ENCODE measurements around the gene APEX1.
A peak's percentile ranks its signal among the peaks of the same experiment; 100 is the strongest.

APEX1 gene

GRCh38 chr14:20418501-20418909, 36.5 kb upstream of the APEX1 start:
- no peak for TF ChIP-seq SPI1 (IDR thresholded peaks at IDR 0.05; ENCODE audit: low read depth, low read length)
- no peak for TF ChIP-seq PAX5 (IDR thresholded peaks at IDR 0.05; ENCODE audit: insufficient read depth, low read length, severe bottlenecking)
- no peak for TF ChIP-seq POLR2AphosphoS5 (IDR thresholded peaks at IDR 0.05; ENCODE audit: low read depth, low read length)
- TF ChIP-seq POLR2A (IDR thresholded peaks at IDR 0.05; ENCODE audit: low read depth, low read length) = no peak
- DNase-seq (ENCODE audit: insufficient read length, low spot score) (no peak), FAIRE-seq (no peak)

GRCh38 chr14:20419419-20419818, 35.6 kb upstream of the APEX1 start:
- TF ChIP-seq POLR2AphosphoS5 (IDR thresholded peaks at IDR 0.05; ENCODE audit: low read depth, low read length) (no peak), PAX5 (IDR thresholded peaks at IDR 0.05; ENCODE audit: insufficient read depth, low read length, severe bottlenecking) (no peak), SPI1 (IDR thresholded peaks at IDR 0.05; ENCODE audit: low read depth, low read length) (no peak), POLR2A (IDR thresholded peaks at IDR 0.05; ENCODE audit: low read depth, low read length) (no peak), POU2F2 (IDR thresholded peaks at IDR 0.05; ENCODE audit: low read depth, low read length) (no peak), TAF1 (IDR thresholded peaks at IDR 0.05; ENCODE audit: low read depth, low read length) (no peak)
- DNase-seq (ENCODE audit: insufficient read length, low spot score) = no peak
- FAIRE-seq = no peak

- DNase-seq (ENCODE audit: insufficient read length, low spot score) (no peak), FAIRE-seq (no peak)
- TF ChIP-seq TAF1 (IDR thresholded peaks at IDR 0.05; ENCODE audit: low read depth, low read length) (no peak), POLR2A (IDR thresholded peaks at IDR 0.05; ENCODE audit: low read depth, low read length) (no peak), PAX5 (IDR thresholded peaks at IDR 0.05; ENCODE audit: insufficient read depth, low read length, severe bottlenecking) (no peak), POLR2AphosphoS5 (IDR thresholded peaks at IDR 0.05; ENCODE audit: low read depth, low read length) (no peak), SPI1 (IDR thresholded peaks at IDR 0.05; ENCODE audit: low read depth, low read length) (no peak), POU2F2 (IDR thresholded peaks at IDR 0.05; ENCODE audit: low read depth, low read length) (no peak)
These were observed 33.8 kb upstream of the APEX1 start for GRCh38 chr14:20421267-20421666.

GRCh38 chr14:20422886-20423285, 32.1 kb upstream of the APEX1 start:
- TF ChIP-seq TAF1 (IDR thresholded peaks at IDR 0.05; ENCODE audit: low read depth, low read length) = no peak
- TF ChIP-seq SPI1 (IDR thresholded peaks at IDR 0.05; ENCODE audit: low read depth, low read length) = no peak
- no peak for TF ChIP-seq POLR2AphosphoS5 (IDR thresholded peaks at IDR 0.05; ENCODE audit: low read depth, low read length)
- TF ChIP-seq POU2F2 (IDR thresholded peaks at IDR 0.05; ENCODE audit: low read depth, low read length) = no peak
- no peak for TF ChIP-seq PAX5 (IDR thresholded peaks at IDR 0.05; ENCODE audit: insufficient read depth, low read length, severe bottlenecking)
- no peak for TF ChIP-seq POLR2A (IDR thresholded peaks at IDR 0.05; ENCODE audit: low read depth, low read length)
- DNase-seq (ENCODE audit: insufficient read length, low spot score) = no peak
- no peak for FAIRE-seq

GRCh38 chr14:20424851-20425250, 30.2 kb upstream of the APEX1 start:
- no peak for FAIRE-seq
- DNase-seq (ENCODE audit: insufficient read length, low spot score) = no peak
- TF ChIP-seq PAX5 (IDR thresholded peaks at IDR 0.05; ENCODE audit: insufficient read depth, low read length, severe bottlenecking) (no peak), POLR2A (IDR thresholded peaks at IDR 0.05; ENCODE audit: low read depth, low read length) (no peak), POLR2AphosphoS5 (IDR thresholded peaks at IDR 0.05; ENCODE audit: low read depth, low read length) (no peak), TAF1 (IDR thresholded peaks at IDR 0.05; ENCODE audit: low read depth, low read length) (no peak), SPI1 (IDR thresholded peaks at IDR 0.05; ENCODE audit: low read depth, low read length) (no peak), POU2F2 (IDR thresholded peaks at IDR 0.05; ENCODE audit: low read depth, low read length) (no peak)

GRCh38 chr14:20427231-20428009, 27.6 kb upstream of the APEX1 start:
- FAIRE-seq = peak; percentile 94
- peak; percentile 58 for DNase-seq (ENCODE audit: insufficient read length, low spot score)
- no peak for TF ChIP-seq PAX5 (IDR thresholded peaks at IDR 0.05; ENCODE audit: insufficient read depth, low read length, severe bottlenecking)
- TF ChIP-seq TAF1 (IDR thresholded peaks at IDR 0.05; ENCODE audit: low read depth, low read length) = no peak
- peak; percentile 96 for TF ChIP-seq SPI1 (IDR thresholded peaks at IDR 0.05; ENCODE audit: low read depth, low read length)
- no peak for TF ChIP-seq POU2F2 (IDR thresholded peaks at IDR 0.05; ENCODE audit: low read depth, low read length)

- DNase-seq (ENCODE audit: insufficient read length, low spot score) (no peak), FAIRE-seq (no peak)
- TF ChIP-seq SPI1 (IDR thresholded peaks at IDR 0.05; ENCODE audit: low read depth, low read length) (no peak), PAX5 (IDR thresholded peaks at IDR 0.05; ENCODE audit: insufficient read depth, low read length, severe bottlenecking) (no peak), POU2F2 (IDR thresholded peaks at IDR 0.05; ENCODE audit: low read depth, low read length) (no peak), POLR2AphosphoS5 (IDR thresholded peaks at IDR 0.05; ENCODE audit: low read depth, low read length) (no peak), POLR2A (IDR thresholded peaks at IDR 0.05; ENCODE audit: low read depth, low read length) (no peak), TAF1 (IDR thresholded peaks at IDR 0.05; ENCODE audit: low read depth, low read length) (no peak)
These were observed 27.0 kb upstream of the APEX1 start for GRCh38 chr14:20428010-20428365.

GRCh38 chr14:20428802-20429201, 26.2 kb upstream of the APEX1 start:
- DNase-seq (ENCODE audit: insufficient read length, low spot score) (no peak), FAIRE-seq (peak; percentile 50)
- TF ChIP-seq PAX5 (IDR thresholded peaks at IDR 0.05; ENCODE audit: insufficient read depth, low read length, severe bottlenecking) (no peak), POLR2A (IDR thresholded peaks at IDR 0.05; ENCODE audit: low read depth, low read length) (no peak), SPI1 (IDR thresholded peaks at IDR 0.05; ENCODE audit: low read depth, low read length) (no peak), TAF1 (IDR thresholded peaks at IDR 0.05; ENCODE audit: low read depth, low read length) (no peak), POU2F2 (IDR thresholded peaks at IDR 0.05; ENCODE audit: low read depth, low read length) (no peak), POLR2AphosphoS5 (IDR thresholded peaks at IDR 0.05; ENCODE audit: low read depth, low read length) (no peak)

GRCh38 chr14:20429801-20430669, 25.0 kb upstream of the APEX1 start:
- FAIRE-seq (peak; percentile 51), DNase-seq (ENCODE audit: insufficient read length, low spot score) (no peak)
- TF ChIP-seq TAF1 (IDR thresholded peaks at IDR 0.05; ENCODE audit: low read depth, low read length) (no peak), POLR2A (IDR thresholded peaks at IDR 0.05; ENCODE audit: low read depth, low read length) (no peak), PAX5 (IDR thresholded peaks at IDR 0.05; ENCODE audit: insufficient read depth, low read length, severe bottlenecking) (no peak), POLR2AphosphoS5 (IDR thresholded peaks at IDR 0.05; ENCODE audit: low read depth, low read length) (no peak), POU2F2 (IDR thresholded peaks at IDR 0.05; ENCODE audit: low read depth, low read length) (no peak), SPI1 (IDR thresholded peaks at IDR 0.05; ENCODE audit: low read depth, low read length) (no peak)
